ENCODE measurements around the gene GRIP2.

Gene GRIP2

DNA sequence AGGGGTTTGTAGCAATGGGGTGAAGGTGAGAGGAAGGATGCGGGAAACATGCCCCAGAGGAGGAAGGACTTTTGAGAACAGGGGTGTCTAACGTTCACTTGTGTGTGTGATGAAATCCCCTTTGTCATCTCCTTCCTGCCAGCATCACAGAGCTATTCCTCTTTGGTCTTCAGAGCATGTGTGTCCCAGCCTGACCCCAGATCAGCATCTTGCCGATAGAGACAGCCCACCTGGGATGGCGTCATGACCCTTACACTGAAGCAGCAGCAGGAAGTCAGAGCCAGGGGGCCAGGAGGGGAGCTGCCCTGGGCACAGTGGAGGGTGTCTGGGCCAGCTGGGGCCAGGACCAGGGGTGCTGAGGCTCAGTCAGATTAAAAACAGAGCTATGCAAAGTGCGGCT lies 29.9 kb upstream of the GRIP2 start:
- in situ Hi-C loops (cut with MboI; ENCODE audit: low sequenced_read_pairs, unreplicated experiment) = no loop called here
- DNase-seq (ENCODE audit: low spot score) = no peak
- TF ChIP-seq, protein P1, sequence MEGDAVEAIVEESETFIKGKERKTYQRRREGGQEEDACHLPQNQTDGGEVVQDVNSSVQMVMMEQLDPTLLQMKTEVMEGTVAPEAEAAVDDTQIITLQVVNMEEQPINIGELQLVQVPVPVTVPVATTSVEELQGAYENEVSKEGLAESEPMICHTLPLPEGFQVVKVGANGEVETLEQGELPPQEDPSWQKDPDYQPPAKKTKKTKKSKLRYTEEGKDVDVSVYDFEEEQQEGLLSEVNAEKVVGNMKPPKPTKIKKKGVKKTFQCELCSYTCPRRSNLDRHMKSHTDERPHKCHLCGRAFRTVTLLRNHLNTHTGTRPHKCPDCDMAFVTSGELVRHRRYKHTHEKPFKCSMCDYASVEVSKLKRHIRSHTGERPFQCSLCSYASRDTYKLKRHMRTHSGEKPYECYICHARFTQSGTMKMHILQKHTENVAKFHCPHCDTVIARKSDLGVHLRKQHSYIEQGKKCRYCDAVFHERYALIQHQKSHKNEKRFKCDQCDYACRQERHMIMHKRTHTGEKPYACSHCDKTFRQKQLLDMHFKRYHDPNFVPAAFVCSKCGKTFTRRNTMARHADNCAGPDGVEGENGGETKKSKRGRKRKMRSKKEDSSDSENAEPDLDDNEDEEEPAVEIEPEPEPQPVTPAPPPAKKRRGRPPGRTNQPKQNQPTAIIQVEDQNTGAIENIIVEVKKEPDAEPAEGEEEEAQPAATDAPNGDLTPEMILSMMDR (IDR thresholded peaks at IDR 0.05; ENCODE audit: borderline replicate concordance, control extremely low read depth, extremely low read depth, insufficient read depth, missing control alignments) = no peak

DNA sequence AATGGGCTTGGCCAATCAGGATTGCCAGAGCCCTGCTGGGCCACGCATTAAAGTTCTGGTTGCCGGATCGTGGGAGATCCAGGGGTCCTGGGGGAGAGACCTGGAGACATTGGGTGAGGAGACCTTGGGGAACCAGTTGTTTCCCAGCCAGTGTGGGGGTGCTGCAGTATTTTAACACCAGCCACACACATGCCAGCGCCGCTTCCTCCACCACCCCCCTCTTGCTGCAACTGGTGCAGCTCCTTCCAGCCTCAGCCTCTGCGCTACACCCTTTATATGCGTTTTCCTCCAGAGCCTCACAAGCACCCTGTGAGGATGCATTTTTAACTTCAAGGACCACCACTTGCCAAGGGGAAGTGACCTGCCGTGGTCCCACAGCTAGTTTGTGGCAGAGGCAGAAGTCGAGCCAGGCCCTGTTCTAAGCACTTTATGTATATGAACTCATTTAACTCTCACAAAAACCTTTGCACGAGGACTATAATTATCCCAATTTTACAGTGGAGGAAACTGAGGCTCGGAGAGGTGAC lies 29.4 kb upstream of the GRIP2 start:
- TF ChIP-seq, protein P1 (IDR thresholded peaks at IDR 0.05; ENCODE audit: borderline replicate concordance, control extremely low read depth, extremely low read depth, insufficient read depth, missing control alignments) = no peak
- DNase-seq (ENCODE audit: low spot score) = no peak
- in situ Hi-C loops (cut with MboI; ENCODE audit: low sequenced_read_pairs, unreplicated experiment) = no loop called here

DNA sequence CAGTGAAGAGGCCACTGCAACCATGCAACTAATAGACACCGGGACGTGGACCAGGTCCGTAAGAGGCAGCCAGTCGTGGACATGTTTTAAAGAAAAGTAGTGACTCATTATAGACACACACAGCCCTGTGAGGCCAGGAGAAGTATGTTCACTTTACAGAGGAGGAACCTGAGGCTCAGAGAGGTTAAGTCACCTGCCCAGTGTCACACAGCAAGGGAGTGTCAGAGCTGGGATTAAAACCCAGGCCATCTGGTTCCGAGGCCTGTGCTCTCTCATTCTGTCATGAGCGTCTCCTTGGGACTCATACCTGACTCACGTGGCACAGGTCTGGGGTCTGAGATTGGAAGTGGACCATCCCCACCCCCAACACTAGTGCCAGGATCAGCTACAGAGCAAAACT lies 28.1 kb upstream of the GRIP2 start:
- no peak for DNase-seq (ENCODE audit: low spot score)
- in situ Hi-C loops (cut with MboI; ENCODE audit: low sequenced_read_pairs, unreplicated experiment) = no loop called here
- TF ChIP-seq, protein P1 (IDR thresholded peaks at IDR 0.05; ENCODE audit: borderline replicate concordance, control extremely low read depth, extremely low read depth, insufficient read depth, missing control alignments) = no peak

DNA sequence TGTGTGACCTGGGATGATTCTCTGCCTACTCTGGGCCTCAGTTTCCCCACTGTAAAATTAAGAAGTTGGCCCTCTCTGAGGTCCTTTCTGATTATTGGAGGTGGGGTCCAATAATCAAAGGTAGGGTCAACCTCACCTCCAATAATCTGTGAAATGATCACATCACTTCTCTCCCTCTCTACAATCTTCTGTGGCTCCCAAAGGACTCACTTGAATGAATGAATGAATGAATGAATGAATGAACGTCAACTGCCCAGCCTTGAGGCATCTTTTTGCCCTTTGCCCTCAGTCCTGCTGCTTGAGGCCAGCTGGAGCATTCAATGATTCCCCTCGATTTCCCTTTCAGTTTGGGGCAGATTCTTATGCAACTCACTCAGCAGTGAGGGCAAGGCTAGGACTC lies 26.7 kb upstream of the GRIP2 start:
- no peak for DNase-seq (ENCODE audit: low spot score)
- in situ Hi-C loops (cut with MboI; ENCODE audit: low sequenced_read_pairs, unreplicated experiment) = no loop called here

DNA sequence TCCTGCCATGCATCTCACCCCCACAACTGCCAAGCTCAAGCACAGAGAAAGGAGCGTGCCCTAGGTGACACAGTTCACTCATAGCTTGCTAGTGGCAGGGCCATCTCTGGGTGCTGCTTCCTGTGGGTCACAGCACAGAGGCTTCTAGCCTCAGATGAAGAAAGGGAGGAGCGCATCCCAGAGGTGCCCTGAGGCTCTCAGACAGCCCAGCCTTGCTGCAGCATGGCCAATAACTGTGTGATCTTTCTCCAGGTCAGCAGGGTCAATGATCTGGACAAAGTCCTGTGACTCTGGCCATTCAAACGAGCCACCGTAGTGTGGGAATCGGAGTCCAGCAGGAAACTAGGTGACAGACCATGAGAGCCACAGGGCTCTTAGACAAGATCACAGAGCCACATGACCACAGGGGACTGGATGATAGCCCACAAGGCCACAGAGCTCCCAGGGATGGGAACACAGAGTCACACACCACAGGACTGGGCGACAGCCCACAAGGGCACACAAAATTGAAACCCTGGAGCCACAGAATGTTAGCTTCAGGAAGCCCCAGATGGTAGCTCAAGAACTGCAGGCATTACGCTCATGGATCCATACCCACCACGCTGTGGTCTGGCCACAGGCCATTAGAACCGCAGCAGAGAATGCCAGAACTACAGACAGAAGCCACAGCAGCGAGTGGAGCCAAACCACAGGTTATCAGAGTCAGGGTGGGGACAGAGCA lies 25.9 kb upstream of the GRIP2 start:
- in situ Hi-C loops (cut with MboI; ENCODE audit: low sequenced_read_pairs, unreplicated experiment) = no loop called here
- TF ChIP-seq, protein P1 (IDR thresholded peaks at IDR 0.05; ENCODE audit: borderline replicate concordance, control extremely low read depth, extremely low read depth, insufficient read depth, missing control alignments) = no peak
- DNase-seq (ENCODE audit: low spot score) = no peak

More for the DNA sequence above, 26.7 kb upstream of the GRIP2 start:
- TF ChIP-seq, protein P1 (IDR thresholded peaks at IDR 0.05; ENCODE audit: borderline replicate concordance, control extremely low read depth, extremely low read depth, insufficient read depth, missing control alignments) = no peak

DNA sequence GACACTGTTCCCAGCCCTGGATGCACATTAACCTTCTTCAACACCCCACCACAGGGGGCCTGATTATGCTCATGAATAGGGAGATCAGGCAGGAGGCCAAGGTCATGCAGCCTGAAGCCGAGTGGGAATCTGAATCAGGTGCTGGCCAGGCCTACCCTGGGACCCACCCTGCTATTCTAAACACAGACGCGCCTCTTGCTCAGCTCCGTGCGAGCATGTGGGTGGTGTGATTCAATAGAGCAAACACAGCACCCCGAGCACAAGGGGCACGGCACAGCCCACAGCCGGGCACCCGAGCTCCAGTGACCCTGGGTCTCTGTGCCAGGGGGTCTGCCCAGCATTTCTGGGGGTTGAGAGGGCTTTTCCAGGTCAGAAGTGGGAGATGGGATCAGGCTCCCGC lies 24.6 kb upstream of the GRIP2 start:
- in situ Hi-C loops (cut with MboI; ENCODE audit: low sequenced_read_pairs, unreplicated experiment) = no loop called here
- no peak for DNase-seq (ENCODE audit: low spot score)
- TF ChIP-seq, protein P1 (IDR thresholded peaks at IDR 0.05; ENCODE audit: borderline replicate concordance, control extremely low read depth, extremely low read depth, insufficient read depth, missing control alignments) = no peak

Data from GM13976 (cell line).